A204.1 (cell line): Measurements from ENCODE around the gene UGGT2.
"Not testable (repeated sequence)": the region's sequence is repeated elsewhere in the genome, so short reads cannot be mapped to it uniquely, and the experiment has no call there.

ENCODE experiments used
- FAIRE-seq: peaks from 2 replicates; lab custom pipeline; 2012; peaks lifted over from hg19 to GRCh38; lab: Jason Lieb, UNC

UGGT2 gene

DNA sequence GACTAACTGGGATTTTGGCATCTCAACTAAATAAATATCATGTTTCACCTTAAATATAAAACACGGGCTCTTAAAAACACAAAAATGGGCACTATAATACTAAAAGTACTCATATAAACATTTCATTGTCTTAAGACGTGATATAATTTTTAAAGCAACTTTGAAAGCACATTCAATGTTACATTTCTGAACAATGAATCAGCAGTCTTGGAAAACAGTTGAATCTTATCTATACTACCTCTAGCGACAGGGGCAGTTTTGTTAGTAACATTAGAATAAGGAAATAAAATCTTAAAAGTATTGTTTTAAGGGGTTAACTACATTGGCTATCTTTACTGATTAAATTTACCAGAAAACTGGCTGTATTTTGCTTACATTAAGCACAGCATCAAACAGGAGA, 156.9 kb downstream of the UGGT2 start:
- no peak for FAIRE-seq

DNA sequence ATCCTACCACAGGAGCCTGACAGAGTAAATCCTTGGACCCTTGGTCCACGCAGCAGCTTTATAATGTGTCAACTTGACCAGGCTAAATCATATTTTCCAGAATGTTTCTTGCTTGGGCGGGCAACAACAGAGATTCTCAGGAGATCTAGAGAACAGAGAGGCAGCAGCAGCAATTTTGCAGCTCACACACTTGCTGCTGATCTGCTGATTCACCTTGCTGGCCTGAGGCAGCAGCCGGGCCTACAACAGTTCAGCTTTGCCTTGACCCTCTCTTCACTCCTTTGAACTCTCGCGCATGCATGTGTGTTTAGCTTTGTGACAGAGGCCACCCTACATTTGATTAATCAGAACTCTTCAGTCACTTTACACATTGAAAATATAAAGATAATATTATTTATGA, 159.3 kb downstream of the UGGT2 start:
- FAIRE-seq, result no peak

DNA sequence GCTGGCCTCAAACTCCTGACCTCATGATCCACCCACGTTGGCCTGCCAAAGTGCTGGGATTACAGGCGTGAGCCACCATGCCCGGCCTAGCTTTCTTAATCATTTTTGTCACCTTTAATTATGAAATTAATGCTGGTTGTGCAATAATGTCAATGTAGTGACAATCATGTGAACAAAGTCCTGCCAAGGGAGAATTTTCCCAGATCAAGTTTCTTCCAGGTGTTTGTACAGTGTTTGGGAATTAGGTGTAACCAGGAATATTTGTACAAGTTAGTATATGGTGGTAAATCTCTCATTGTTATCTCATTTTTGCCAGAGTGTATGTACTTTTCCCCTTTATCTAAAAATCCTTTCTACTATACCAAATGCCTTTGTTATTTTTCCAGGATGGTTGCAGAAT, 171.1 kb downstream of the UGGT2 start:
- no peak for FAIRE-seq

DNA sequence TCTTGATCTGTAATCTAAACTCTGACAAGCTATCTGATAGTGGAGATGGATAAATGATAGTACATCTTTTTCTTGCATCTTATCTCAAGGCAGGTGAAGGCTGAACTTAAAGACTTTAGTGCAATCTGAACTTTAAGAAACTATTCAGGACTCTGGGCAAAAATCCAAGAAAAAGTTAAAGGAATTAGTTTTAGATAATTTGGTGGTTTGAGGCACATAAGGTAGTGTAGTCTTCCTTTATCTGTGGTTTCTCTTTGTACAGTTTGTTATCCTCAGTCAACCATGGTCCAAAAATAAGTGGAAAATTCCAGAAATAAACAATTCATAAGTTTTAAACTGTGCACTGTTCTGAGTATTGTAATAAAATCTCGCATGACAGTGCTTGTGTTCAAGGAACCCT, 172.9 kb downstream of the UGGT2 start:
- FAIRE-seq, result no peak

GRCh38 chr13:95874286-95874685, 178.9 kb downstream of the UGGT2 start:
- no peak for FAIRE-seq

- FAIRE-seq, result no peak
Observed at GRCh38 chr13:95870421-95870820, 182.8 kb downstream of the UGGT2 start.

DNA sequence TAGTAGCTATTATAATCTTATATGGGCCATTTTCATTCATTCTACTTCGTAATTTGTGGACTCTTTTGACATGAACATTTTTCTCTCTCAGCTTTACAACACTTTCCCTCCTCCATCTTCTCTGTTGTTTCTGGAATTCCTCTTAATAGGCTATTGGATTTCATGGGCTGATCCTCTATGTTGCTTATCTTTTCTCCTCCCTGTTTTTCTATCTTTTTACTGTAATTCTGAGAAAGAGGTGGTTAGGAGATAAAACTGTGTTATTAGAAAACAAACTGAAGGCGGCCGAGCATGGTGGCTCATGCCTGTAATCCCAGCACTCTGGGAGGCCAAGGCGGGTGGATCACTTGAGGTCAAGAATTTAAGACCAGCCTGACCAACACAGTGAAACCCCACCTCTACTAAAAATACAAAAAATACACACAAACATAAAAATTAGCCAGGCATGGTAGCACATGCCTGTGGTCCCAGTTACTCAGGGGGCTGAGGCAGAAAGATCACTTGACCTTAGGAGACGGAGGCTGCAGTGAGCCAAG, 188.1 kb downstream of the UGGT2 start:
- no peak for FAIRE-seq

DNA sequence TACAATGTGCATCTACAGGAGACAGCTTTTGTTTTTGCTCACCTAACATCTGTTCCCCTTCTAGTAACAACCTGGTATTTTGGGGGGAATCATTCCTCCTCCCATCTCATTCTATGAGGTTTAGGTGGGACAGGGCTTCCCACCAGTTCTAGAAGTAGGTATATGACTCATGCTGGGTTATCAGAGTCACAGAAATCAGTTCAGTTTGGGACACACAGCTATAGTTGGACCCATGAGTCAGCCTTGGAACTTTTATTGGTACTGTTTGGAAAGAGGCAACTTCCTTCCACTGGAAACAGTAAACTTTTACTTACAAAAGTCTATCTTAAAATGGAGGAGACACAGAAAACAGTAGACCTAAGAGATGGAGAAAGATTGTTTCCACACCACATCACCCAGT, 190.8 kb downstream of the UGGT2 start:
- FAIRE-seq, result no peak

- FAIRE-seq, result no peak
Observed at GRCh38 chr13:95861296-95861695, 191.9 kb downstream of the UGGT2 start.

DNA sequence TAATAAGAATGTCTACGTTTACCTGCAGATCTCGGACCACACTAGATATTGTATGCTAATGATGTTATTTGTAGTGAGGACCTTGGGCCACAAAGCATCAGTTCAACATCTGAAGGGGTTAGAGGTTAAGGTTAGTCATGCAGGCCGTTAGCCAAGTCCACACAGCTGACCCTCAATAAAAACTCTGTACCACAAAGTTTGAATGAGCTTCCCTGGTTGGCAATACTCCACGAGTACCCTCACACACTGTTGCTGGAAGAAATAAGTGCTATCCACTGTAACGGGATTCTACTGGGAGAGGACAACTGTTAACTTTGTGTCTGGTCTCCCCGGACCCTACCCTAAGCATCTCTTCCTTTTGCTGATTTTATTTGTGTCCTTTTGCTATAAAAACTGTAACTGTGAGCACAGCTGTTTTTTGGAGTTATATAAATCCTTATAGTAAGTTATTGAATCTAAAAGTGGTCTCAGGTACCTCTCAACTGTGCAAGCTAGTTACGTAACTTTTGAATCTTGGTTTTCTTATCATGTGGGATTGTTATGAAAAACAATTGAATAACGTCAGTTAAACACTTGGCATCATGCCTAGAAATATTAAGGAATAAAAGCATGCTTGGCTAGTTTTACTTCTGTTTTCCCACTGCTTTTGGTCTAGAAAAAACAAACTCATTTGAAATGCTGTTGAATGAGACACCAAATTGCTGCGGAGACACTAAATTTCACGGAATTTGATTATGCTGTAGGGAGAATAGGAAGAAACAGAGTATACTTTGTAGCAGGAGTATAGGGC, 194.7 kb downstream of the UGGT2 start:
- FAIRE-seq, result no peak

- FAIRE-seq, result not testable (repeated sequence)
Observed at GRCh38 chr13:95845656-95846055, 207.5 kb downstream of the UGGT2 start.

DNA sequence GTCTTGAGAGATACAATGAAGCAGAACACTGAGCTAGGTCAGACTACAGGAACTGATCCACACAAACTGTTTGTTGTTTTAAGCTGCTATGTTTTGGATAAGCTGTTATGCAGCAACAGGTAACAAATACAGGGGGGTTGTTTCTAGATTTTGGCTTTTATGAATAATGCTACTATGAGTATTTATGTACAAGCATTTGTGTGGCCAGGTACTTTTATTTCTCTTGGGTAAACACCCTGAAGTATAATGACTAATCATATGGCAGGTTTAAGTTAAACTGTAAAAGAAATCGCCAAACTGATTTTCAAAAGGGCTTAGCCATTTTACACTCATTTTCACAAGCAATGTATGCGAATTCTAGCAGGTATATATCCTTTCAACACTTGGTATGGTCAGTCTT, 210.3 kb downstream of the UGGT2 start:
- no peak for FAIRE-seq

DNA sequence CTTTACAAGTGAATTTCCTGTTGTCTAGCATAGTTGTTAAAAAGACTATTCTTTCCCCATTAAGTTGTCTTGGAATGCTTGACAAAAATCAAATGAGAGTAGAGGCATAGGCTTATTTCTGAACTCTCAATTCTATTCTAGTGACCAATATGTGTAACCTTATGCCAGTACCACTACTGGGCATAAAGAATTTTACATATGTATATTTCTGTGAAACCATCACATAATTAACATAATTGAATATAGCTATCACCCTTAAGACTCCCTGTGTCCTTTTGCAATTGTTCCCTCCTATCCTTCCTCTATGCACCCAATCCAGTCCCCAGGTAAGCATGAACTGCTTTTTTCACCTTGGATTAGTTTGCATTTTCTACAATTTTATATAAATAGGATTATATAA, 211.3 kb downstream of the UGGT2 start:
- peak; percentile 30 for FAIRE-seq

DNA sequence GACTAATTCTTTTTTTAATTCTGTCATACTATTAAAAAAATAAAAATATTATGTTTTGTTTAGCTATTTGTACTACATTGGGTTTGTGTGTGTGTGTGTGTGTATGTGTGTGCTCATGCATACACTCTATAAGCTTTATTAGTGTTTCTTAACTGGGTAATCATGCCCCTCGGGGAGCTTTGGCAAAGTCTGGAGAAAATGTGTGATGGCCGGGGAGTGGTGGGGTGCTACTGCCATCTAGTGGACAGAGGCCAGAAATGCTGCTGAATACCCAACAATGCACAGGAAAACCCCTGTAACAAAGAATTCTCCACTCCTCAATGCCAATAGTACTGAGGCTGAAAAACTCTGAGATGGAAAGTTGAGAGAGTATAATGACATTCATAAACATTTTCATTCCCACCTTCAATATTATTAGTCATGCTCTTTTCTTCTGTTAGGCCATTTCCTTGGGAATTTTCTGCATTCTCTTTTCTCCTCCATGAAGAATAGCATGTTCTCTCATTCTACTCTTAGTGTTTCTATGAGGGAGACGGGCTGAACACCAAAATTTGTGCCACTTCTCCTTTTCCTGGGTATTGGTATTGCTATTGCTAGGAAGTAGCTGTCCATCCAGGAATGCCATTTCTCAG, 219.0 kb downstream of the UGGT2 start:
- peak; percentile 52 for FAIRE-seq

GRCh38 chr13:95833719-95834118, 219.5 kb downstream of the UGGT2 start:
- no peak for FAIRE-seq

DNA sequence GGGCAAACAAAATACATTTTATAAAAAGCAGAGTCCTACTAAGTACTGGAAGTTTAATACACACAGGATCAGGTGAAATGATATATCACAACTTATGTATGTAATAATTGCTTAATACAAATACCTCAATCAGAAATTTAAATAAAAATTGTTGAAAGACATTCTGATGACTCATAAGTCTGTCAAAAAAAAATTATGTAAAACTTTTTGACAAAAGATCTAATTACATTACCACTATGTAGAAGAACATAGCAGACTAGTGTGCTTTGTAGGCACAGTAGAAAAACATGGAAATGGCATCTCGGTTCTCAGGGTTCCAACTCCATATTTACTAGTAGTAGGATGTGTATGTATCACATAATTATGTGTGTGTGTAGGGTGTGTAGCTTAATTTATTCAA, 220.1 kb downstream of the UGGT2 start:
- FAIRE-seq, result no peak

DNA sequence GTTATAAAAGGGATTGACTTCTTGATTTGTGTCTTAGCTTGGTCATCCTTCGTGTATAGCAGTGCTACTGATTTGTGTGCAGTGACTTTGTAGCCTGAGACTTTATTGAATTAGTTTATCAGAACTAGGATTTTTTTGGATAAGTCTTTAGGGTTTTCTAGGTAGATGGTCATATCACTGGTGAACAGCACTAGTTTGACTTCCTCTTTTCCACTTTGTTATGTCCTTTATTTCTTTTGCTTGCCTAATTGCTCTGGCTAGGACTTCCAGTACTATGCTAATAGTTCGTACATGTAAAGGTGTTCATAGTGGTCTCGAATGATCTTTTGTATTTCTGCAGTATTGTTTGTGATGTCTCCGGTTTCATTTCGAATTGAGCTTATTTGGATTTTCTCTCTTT, 230.9 kb downstream of the UGGT2 start:
- no peak for FAIRE-seq

DNA sequence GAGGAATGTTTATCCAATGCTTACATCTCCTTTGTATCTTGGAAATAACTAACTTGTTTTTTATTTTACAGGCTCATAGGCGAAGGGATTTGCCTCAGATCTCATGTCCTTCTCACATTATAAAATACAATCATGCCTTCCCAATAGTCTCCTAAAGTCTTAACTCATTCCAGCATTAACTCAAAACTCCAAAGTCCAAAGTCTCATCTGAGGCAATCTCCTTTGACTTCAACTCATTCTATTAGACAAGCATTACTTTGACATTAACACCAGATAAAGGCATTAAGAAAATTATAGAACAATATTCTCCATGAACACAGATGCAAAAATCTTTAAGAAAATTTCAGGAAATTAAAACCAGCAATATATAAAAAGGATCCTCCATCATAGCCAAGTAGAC, 238.7 kb downstream of the UGGT2 start:
- FAIRE-seq, result no peak

DNA sequence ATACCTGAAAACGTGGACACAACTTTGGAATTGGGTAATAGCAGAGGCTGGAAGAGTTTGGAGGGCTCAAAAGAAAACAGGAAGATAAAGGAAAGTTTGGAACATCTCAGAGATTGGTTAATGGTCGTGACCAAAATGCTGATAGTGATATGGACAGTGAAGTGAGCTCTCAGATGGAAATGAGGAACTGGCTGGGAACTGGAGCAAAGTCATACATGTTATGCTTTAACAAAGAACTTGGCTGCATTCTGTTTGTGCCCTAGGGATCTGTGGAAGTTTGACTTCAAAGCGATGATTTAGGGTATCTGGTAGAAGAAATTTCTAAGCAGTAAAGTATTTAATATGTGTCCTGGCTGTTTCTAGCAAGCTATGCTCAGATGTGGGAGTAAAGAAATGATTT, 240.1 kb downstream of the UGGT2 start:
- no peak for FAIRE-seq

DNA sequence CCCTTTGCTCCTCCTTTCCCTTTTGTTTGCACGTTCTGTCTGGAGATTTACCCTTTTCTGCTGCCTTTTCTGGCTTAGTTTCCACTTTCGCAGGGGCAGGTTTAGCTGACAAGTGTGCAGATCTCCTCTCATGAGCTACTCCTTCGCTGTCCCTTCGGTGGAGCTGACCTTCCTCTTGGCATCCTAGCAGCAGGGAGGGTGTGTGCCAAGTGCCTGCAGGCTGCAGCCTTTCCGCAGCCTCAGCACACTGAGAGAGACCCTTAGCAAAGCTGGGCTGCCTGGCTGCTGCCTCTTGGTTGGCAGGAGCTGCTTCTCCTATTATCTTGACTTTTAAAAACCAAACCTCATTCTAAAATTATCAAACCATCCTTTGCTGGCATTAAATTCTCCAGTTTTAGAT, 243.8 kb downstream of the UGGT2 start:
- FAIRE-seq, result no peak

DNA sequence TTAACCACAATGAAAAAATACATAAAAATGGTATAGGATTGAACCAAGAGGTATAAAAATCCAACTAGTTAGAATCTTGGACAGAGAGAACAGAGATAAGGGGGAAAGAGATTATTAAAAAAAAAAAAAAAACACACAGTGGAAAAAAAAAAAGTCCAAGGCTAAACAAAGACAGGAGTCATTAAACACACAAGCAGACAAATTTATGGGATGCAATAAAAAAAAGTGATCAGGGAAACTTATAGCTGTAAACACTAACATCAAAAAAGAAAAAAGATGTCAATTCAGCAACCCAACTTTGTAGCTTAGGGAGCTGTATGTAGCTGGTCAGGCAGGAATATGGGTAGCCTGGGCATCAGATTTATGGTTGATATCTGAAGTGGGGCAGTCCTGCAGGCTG, 247.3 kb downstream of the UGGT2 start:
- no peak for FAIRE-seq

- no peak for FAIRE-seq
Observed at GRCh38 chr13:95801825-95802224, 251.4 kb downstream of the UGGT2 start.

DNA sequence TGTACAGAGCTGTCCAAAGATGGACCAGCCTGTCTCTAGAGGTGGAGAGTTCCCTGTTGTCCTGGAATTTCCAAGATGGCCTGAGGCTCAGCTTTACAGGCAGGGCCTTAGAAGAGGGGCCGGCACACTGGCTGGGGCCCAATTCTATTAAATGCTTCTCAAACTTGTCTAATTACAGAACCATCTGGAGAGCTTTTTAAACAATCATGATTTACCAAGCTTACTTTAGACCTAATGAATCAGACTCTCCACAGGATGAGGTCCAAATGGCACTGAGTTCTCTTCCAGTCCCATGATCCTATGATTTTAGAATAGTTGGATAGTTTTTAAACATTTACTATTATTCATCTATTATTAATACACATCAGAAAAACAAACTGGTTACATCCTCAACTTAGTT, 252.8 kb downstream of the UGGT2 start:
- no peak for FAIRE-seq

GRCh38 chr13:95797016-95797415, 256.2 kb downstream of the UGGT2 start:
- no peak for FAIRE-seq
